ENCODE measurements around the gene FLYWCH1. TPM values are rescaled to one million over a fixed set of nuclear protein-coding genes. Genes with fewer than 3 reads are reported as not detected.

The FLYWCH1 gene
- total RNA-seq, 6 experiments from 2014 or later: 30.3 to 34.9 (median 33.7) TPM

DNA sequence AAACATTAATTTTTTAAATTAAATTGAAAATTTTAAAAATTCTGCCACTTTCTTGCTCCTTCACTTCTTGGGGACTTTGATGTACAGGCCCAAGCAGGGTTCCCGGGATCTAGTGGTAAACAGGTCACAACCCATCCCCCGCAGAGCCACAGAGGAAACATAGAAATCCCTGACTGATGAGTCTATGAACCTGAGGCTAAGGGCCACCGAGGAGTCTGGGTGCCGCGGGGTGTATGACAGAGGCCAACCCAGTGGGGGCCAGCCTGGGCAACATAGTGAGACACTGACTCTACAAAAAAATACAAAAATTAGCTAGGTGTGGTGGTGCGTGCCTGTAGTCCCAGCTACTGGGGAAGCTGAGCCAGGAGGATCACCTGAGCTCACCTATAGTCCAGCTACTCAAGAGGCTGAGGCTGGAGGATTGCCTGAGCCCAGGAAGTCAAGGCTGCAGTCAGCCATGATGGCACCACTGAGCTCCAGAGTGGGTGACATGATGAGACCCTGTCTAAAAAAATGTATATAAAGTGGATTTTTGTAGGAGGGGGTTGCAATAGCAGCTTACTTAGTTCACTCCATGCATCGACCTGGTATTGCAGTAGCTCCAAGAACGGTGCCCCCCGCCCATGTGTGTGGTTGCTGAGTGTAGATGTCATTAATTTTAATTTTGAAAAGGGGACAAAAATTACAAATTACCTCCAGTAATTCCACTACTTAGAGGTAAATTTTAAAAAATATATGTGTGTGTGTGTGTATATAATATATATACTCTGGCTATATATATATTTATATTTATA lies 9.2 kb upstream of the FLYWCH1 start:
- no peak for TF ChIP-seq CTCF (IDR thresholded peaks at IDR 0.05)
- Mint-ChIP-seq H3K27me3 (ENCODE audit: insufficient read depth) (peaks cover 6% of the 10 kb centered on the region), H3K9me3 (no peaks in the 10 kb centered on the region), H3K4me3 (no peak overlapping the region), H3K27ac (no peak overlapping the region), H3K36me3 (ENCODE audit: low read depth) (no peaks in the 10 kb centered on the region), H3K4me1 (ENCODE audit: low read depth) (peaks cover 23% of the 10 kb centered on the region)
- no peak for DNase-seq

- DNase-seq: peak; percentile 78
- TF ChIP-seq CTCF (IDR thresholded peaks at IDR 0.05): peak; percentile 94
- H3K4me1 Mint-ChIP-seq (ENCODE audit: low read depth): peaks cover 26% of the 10 kb centered on the region
- H3K27me3 Mint-ChIP-seq (ENCODE audit: insufficient read depth): peaks cover 6% of the 10 kb centered on the region
- no peaks in the 10 kb centered on the region for H3K36me3 Mint-ChIP-seq (ENCODE audit: low read depth)
- peak overlapping the region; percentile 95 for H3K4me3 Mint-ChIP-seq
- H3K27ac Mint-ChIP-seq: peak overlapping the region; percentile 87
- no peaks in the 10 kb centered on the region for H3K9me3 Mint-ChIP-seq
Measured at GRCh38 chr16:2904100-2904921, 7.4 kb upstream of the FLYWCH1 start.

DNA sequence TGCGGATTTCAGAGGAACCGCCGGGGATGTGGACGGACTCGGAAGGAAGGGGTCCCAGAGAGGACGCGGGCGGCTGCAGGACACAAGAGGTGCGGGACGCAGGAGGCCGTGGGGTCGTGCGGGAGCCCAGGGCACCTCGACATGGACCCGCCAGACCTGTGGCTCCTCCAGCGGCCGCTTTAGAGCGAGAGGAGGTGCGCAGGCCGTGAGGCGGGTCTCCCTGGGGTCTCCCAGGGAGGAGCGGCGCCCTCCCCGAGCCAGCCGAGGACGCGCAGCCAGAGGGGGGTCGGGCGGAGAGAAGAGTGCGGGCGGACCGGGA lies 6.8 kb upstream of the FLYWCH1 start:
- Mint-ChIP-seq H3K4me1 (ENCODE audit: low read depth) (peaks cover 26% of the 10 kb centered on the region), H3K9me3 (no peaks in the 10 kb centered on the region), H3K36me3 (ENCODE audit: low read depth) (no peaks in the 10 kb centered on the region)

GRCh38 chr16:2905241-2905987 lies 6.3 kb upstream of the FLYWCH1 start:
- Mint-ChIP-seq H3K4me3 (peak overlapping the region; percentile 95), H3K4me1 (ENCODE audit: low read depth) (peaks cover 30% of the 10 kb centered on the region), H3K9me3 (no peaks in the 10 kb centered on the region), H3K27me3 (ENCODE audit: insufficient read depth) (peaks cover 6% of the 10 kb centered on the region), H3K36me3 (ENCODE audit: low read depth) (no peaks in the 10 kb centered on the region), H3K27ac (peak overlapping the region; percentile 87)
- DNase-seq: peak; percentile 99
- no peak for TF ChIP-seq CTCF (IDR thresholded peaks at IDR 0.05)

More for the DNA sequence above, 6.8 kb upstream of the FLYWCH1 start:
- Mint-ChIP-seq H3K27ac (peak overlapping the region; percentile 87), H3K4me3 (peak overlapping the region; percentile 95), H3K27me3 (ENCODE audit: insufficient read depth) (peaks cover 6% of the 10 kb centered on the region)
- no peak for DNase-seq
- no peak for TF ChIP-seq CTCF (IDR thresholded peaks at IDR 0.05)

DNA sequence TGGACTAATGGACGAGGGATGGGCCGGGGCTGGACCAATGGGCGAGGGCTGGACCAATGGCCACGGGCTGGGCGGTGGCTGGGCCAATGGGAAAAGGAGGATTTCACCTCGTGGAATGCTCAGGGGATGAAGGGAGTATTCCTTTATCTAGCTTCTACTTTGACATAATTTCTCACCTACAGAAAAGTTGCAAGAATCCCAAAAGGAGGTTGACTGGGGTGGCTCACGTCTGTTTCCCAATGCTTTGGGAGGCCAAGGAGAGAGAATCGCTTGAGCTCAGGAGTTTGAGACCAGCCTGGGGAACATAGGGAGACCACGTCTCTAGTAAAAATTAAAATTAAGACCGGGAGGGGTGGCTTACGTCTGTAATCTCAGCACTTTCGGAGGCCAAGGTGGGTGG lies 5.7 kb upstream of the FLYWCH1 start:
- Mint-ChIP-seq H3K4me1 (ENCODE audit: low read depth) (peaks cover 34% of the 10 kb centered on the region), H3K27ac (peak overlapping the region; percentile 82)

More for the DNA sequence above, 5.7 kb upstream of the FLYWCH1 start:
- peak overlapping the region; percentile 60 for H3K4me3 Mint-ChIP-seq
- no peaks in the 10 kb centered on the region for H3K9me3 Mint-ChIP-seq
- TF ChIP-seq CTCF (IDR thresholded peaks at IDR 0.05): no peak
- peaks cover 6% of the 10 kb centered on the region for H3K27me3 Mint-ChIP-seq (ENCODE audit: insufficient read depth)
- no peaks in the 10 kb centered on the region for H3K36me3 Mint-ChIP-seq (ENCODE audit: low read depth)
- no peak for DNase-seq

Data from HFFc6 (cell line).